GM10248 (cell line): ENCODE data around the gene CHMP3.

ENCODE experiments used
- CTCF ChIA-PET: fragments of 300-600 bp; sonication (Branson Sonifier 250); formaldehyde crosslinking; extraction: SDS; loops from one replicate; lab custom pipeline; 2021; ENCODE audit warnings: antibody characterized with exemption; lab: Yijun Ruan, JAX
- POLR2A ChIA-PET: fragments of 350-650 bp; sonication (Branson Sonifier 250); formaldehyde crosslinking; extraction: SDS; loops from one replicate; lab custom pipeline; 2020; ENCODE audit warnings: antibody characterized with exemption; lab: Yijun Ruan, JAX
- DNase-seq: peaks from one replicate; pipeline ENCODE4 v3.0.0; 2012; ENCODE audit errors: extremely low spot score
- TF ChIP-seq, protein P1 (sequence below): IDR thresholded peaks from 2 replicates; pipeline ENCODE4 v1.5.1; 2012; ENCODE audit warnings: mild to moderate bottlenecking, low read depth; ENCODE audit errors: extremely low read depth, missing control alignments, control extremely low read depth

The CHMP3 gene

DNA sequence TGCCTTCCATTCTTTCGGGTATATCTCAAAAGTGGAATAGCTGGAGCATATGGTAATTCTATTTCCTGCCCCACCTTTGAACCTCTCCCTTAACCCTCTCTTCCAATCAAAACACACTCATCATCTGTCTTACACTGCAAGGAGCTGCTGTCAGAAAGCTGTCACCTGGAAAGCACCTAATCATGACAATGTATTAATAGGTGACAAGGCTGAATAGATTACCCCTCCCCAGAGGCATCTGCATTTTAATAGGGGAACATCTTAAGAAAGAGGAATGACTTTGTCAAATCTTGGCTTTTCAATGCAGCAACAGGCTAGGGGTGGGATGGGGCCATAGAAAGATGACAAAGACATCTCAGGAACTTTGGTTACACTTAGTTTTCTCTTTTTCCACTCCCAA lies 41.3 kb downstream of the CHMP3 start:
- ChIA-PET CTCF (no interaction called here), POLR2A (no interaction called here)
- TF ChIP-seq, protein P1, sequence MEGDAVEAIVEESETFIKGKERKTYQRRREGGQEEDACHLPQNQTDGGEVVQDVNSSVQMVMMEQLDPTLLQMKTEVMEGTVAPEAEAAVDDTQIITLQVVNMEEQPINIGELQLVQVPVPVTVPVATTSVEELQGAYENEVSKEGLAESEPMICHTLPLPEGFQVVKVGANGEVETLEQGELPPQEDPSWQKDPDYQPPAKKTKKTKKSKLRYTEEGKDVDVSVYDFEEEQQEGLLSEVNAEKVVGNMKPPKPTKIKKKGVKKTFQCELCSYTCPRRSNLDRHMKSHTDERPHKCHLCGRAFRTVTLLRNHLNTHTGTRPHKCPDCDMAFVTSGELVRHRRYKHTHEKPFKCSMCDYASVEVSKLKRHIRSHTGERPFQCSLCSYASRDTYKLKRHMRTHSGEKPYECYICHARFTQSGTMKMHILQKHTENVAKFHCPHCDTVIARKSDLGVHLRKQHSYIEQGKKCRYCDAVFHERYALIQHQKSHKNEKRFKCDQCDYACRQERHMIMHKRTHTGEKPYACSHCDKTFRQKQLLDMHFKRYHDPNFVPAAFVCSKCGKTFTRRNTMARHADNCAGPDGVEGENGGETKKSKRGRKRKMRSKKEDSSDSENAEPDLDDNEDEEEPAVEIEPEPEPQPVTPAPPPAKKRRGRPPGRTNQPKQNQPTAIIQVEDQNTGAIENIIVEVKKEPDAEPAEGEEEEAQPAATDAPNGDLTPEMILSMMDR: no peak
- no peak for DNase-seq

DNA sequence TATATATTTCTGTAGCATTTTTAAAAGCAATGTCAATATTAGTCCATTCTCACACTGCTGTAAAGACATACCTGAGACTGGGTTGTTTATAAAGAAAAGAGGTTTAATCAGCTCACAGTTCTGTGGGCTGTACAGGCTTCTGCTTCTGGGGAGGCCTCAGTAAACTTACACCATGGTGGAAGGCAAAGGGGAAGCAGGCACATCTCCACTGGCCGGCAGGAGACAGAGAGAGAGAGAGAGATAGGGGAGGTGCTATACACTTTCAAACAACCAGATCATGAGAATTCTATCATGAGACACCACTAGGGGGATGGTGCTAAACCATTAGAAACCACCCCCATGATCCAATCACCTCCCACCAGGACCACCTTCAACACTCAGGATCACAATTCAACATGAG lies 43.1 kb downstream of the CHMP3 start:
- TF ChIP-seq, protein P1: no peak
- POLR2A ChIA-PET: no interaction called here
- no peak for DNase-seq
- CTCF ChIA-PET: no interaction called here

DNA sequence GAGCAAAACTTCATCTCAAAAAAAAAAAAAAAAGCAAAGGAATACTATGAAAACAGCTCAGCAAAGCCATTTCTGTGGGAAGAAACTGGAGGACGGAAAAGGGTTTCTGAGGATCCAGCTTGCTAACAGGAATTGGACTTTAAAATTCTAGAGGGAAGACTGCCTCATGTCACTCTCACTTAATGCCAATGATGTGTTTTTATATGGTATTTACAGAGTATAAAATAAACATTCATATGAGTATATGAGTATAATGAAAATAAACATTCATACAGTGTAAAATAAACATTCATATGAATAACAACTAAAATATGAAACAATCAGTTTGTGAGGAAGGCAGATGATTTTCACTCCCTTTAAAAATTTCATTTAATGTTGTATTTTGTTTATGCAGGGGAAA lies 43.9 kb downstream of the CHMP3 start:
- DNase-seq: no peak
- ChIA-PET CTCF (interaction anchor here (1.1 kb wide), 1 partner anchor 8 kb away, joined by 3 read pairs; no protein-coding TSS in a partner anchor), POLR2A (no interaction called here)
- TF ChIP-seq, protein P1: no peak

DNA sequence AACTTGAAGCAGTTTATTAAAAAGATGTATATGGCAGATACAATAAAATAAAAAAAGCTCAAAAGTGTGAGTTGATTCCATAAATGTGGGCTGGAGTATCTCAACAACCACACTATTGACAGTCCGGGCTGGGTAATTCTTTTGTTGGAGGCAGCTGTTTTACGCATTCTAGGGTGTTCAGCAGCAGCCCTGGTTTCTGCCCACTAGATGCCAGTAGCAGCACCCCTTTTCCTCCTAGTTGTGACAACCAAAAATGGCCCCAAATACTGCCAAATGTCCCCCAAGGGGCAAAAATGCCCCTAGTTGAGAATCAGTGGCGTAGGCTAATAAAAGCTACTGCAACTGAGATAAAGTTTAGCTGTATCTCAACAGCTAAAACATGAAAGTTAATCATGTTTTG lies 44.8 kb downstream of the CHMP3 start:
- TF ChIP-seq, protein P1: no peak
- ChIA-PET CTCF (interaction anchor here (0.9 kb wide), 1 partner anchor 15 kb away, joined by 3 read pairs; no protein-coding TSS in a partner anchor), POLR2A (no interaction called here)
- DNase-seq: no peak

DNA sequence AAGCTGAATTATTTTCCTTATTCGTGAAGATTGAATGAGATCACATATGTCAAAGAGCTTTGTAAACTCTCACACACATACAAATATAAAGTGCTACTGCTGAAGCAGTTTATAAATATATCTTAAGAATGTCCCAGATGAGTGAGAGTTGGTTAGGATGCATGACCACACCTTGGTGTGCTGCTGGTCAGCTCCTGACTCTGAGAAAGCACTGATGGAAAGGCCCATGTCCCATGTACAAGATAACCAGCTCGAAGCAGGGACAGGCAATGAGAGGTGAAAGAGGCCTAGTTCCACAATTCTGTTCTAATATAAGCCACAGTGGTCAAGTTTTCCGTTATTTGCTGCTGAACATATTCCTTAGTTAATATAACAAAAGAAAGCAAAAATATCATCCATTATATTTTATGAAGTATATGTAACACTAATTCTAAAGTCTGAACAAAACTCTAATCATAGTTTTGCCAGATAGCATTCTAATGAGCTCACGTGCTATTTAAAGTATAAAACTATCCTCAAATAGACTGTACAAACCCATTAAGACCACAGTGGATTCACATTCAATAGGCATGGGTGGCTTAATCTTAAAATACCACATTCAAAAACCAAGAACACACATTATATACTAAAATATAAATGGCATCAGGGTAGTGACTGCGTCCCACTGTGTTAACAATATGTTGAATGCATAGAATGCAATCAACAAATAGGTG lies 49.1 kb downstream of the CHMP3 start:
- CTCF ChIA-PET: interaction anchor here (1.1 kb wide), 1 partner anchor 9 kb away, joined by 3 read pairs; no protein-coding TSS in a partner anchor
- no peak for DNase-seq
- POLR2A ChIA-PET: no interaction called here
- TF ChIP-seq, protein P1: no peak

DNA sequence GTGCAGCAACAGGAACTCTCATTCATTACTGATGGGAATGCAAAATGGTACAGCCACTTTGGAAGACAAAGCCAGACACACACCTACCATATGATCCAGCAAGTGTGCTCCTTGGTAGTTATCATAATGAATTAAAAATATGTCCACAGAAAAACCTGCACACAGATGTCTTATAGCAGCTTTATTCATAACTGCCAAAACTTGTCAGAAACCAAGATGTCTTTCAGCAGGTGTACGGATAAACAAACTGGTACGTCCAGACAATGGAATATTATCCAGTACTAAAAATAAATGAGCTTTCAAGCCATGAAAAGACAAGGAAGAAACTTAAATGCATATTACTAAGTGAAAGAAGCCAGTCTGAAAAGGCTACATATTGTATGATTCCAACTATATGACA lies 50.4 kb downstream of the CHMP3 start:
- POLR2A ChIA-PET: no interaction called here
- DNase-seq: no peak
- TF ChIP-seq, protein P1: no peak
- CTCF ChIA-PET: no interaction called here
